ENCODE measurements around the gene TXNDC8.

The TXNDC8 gene

DNA sequence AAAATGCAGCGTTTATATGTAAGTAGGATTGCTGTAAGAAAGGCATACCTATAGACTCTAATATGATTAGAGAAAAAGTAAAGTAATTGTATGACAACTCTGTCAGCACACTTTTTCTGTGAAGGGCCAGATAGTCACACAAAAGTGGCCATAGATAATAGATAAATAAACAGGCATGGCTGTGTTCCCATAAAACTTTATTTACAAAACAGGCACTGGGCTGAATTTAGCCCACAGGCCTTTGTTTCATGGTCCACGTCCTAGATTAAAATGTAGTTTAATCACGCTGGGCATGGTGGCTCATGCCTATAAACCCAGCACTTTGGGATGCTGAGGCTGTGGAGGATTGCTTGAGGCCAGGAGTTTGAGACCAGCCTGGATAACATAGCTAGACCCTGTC is 8.7 kb upstream of the TXNDC8 start:
- no peaks in the 10 kb centered on the region for H3K9me2 ChIP-seq (replicated peaks; ENCODE audit: insufficient read depth, low read length)
- no peaks in the 10 kb centered on the region for H3K9me3 ChIP-seq (ENCODE audit: insufficient read depth, low read length)
- H3K27me3 ChIP-seq (ENCODE audit: low read length) = no peaks in the 10 kb centered on the region
- H4K20me1 ChIP-seq (ENCODE audit: low read depth, low read length) = no peaks in the 10 kb centered on the region
- H3K4me2 ChIP-seq (ENCODE audit: low read depth, low read length, poor library complexity, severe bottlenecking) = no peak overlapping the region
- H3K9ac ChIP-seq (ENCODE audit: low read length) = no peak overlapping the region
- no peaks in the 10 kb centered on the region for H3F3A ChIP-seq (ENCODE audit: insufficient read depth)
- no peaks in the 10 kb centered on the region for H3K79me2 ChIP-seq (ENCODE audit: insufficient read depth, low read length)
- H2AFZ ChIP-seq (ENCODE audit: low read depth, low read length, severe bottlenecking) = no peak overlapping the region
- H3K27ac ChIP-seq (ENCODE audit: low read depth, low read length) = no peak overlapping the region
- TF ChIP-seq EZH2phosphoT487 (conservative IDR thresholded peaks at IDR 0.05; ENCODE audit: low read length) = no peak
- TF ChIP-seq, protein P1, sequence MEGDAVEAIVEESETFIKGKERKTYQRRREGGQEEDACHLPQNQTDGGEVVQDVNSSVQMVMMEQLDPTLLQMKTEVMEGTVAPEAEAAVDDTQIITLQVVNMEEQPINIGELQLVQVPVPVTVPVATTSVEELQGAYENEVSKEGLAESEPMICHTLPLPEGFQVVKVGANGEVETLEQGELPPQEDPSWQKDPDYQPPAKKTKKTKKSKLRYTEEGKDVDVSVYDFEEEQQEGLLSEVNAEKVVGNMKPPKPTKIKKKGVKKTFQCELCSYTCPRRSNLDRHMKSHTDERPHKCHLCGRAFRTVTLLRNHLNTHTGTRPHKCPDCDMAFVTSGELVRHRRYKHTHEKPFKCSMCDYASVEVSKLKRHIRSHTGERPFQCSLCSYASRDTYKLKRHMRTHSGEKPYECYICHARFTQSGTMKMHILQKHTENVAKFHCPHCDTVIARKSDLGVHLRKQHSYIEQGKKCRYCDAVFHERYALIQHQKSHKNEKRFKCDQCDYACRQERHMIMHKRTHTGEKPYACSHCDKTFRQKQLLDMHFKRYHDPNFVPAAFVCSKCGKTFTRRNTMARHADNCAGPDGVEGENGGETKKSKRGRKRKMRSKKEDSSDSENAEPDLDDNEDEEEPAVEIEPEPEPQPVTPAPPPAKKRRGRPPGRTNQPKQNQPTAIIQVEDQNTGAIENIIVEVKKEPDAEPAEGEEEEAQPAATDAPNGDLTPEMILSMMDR (IDR thresholded peaks at IDR 0.05; ENCODE audit: insufficient read depth, low read length, poor library complexity, severe bottlenecking) = no peak
- H3K4me3 ChIP-seq (ENCODE audit: insufficient read depth, low read length, poor library complexity, severe bottlenecking) = no peak overlapping the region
- H3K36me3 ChIP-seq (ENCODE audit: low read length) = no peaks in the 10 kb centered on the region

DNA sequence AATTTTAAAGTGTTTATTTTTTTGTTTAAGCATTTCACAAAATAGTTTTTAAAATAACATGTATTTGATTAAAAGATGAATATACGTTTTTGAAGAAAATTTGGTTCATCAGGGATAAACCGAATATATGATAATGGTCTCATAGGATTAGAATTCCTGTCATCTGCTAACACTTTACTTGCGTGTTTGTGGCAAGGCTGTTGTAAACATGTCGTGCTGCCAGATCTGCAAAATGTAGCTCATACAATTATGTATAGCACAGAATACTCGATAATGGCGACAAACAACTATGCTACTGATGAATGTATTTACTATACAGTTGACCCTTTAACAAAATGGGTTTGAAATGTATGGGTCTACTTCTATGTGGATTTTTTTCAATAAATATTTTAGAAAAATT is 7.2 kb upstream of the TXNDC8 start:
- Histone ChIP-seq H3F3A (ENCODE audit: insufficient read depth) (no peaks in the 10 kb centered on the region), H3K79me2 (ENCODE audit: insufficient read depth, low read length) (no peaks in the 10 kb centered on the region), H4K20me1 (ENCODE audit: low read depth, low read length) (no peaks in the 10 kb centered on the region), H2AFZ (ENCODE audit: low read depth, low read length, severe bottlenecking) (no peak overlapping the region), H3K27me3 (ENCODE audit: low read length) (no peaks in the 10 kb centered on the region), H3K27ac (ENCODE audit: low read depth, low read length) (no peak overlapping the region), H3K9me2 (replicated peaks; ENCODE audit: insufficient read depth, low read length) (no peaks in the 10 kb centered on the region), H3K4me2 (ENCODE audit: low read depth, low read length, poor library complexity, severe bottlenecking) (no peak overlapping the region), H3K36me3 (ENCODE audit: low read length) (no peaks in the 10 kb centered on the region), H3K4me3 (ENCODE audit: insufficient read depth, low read length, poor library complexity, severe bottlenecking) (no peak overlapping the region), H3K9ac (ENCODE audit: low read length) (no peak overlapping the region), H3K9me3 (ENCODE audit: insufficient read depth, low read length) (no peaks in the 10 kb centered on the region)
- no peak for TF ChIP-seq EZH2phosphoT487 (conservative IDR thresholded peaks at IDR 0.05; ENCODE audit: low read length)
- TF ChIP-seq, protein P1 (IDR thresholded peaks at IDR 0.05; ENCODE audit: insufficient read depth, low read length, poor library complexity, severe bottlenecking) = no peak

GRCh38 chr9:110343551-110343950 is 5.9 kb upstream of the TXNDC8 start:
- no peak overlapping the region for H3K9ac ChIP-seq (ENCODE audit: low read length)
- no peaks in the 10 kb centered on the region for H3F3A ChIP-seq (ENCODE audit: insufficient read depth)
- H3K79me2 ChIP-seq (ENCODE audit: insufficient read depth, low read length) = no peaks in the 10 kb centered on the region
- no peaks in the 10 kb centered on the region for H3K36me3 ChIP-seq (ENCODE audit: low read length)
- no peak overlapping the region for H2AFZ ChIP-seq (ENCODE audit: low read depth, low read length, severe bottlenecking)
- no peak for TF ChIP-seq EZH2phosphoT487 (conservative IDR thresholded peaks at IDR 0.05; ENCODE audit: low read length)
- TF ChIP-seq, protein P1 (IDR thresholded peaks at IDR 0.05; ENCODE audit: insufficient read depth, low read length, poor library complexity, severe bottlenecking) = no peak
- H3K27me3 ChIP-seq (ENCODE audit: low read length) = no peaks in the 10 kb centered on the region
- no peaks in the 10 kb centered on the region for H3K9me2 ChIP-seq (replicated peaks; ENCODE audit: insufficient read depth, low read length)
- no peak overlapping the region for H3K27ac ChIP-seq (ENCODE audit: low read depth, low read length)
- no peaks in the 10 kb centered on the region for H3K9me3 ChIP-seq (ENCODE audit: insufficient read depth, low read length)
- no peak overlapping the region for H3K4me2 ChIP-seq (ENCODE audit: low read depth, low read length, poor library complexity, severe bottlenecking)
- H4K20me1 ChIP-seq (ENCODE audit: low read depth, low read length) = no peaks in the 10 kb centered on the region
- H3K4me3 ChIP-seq (ENCODE audit: insufficient read depth, low read length, poor library complexity, severe bottlenecking) = no peak overlapping the region
